ENCODE data around the gene ZNF45.

The ZNF45 gene

DNA sequence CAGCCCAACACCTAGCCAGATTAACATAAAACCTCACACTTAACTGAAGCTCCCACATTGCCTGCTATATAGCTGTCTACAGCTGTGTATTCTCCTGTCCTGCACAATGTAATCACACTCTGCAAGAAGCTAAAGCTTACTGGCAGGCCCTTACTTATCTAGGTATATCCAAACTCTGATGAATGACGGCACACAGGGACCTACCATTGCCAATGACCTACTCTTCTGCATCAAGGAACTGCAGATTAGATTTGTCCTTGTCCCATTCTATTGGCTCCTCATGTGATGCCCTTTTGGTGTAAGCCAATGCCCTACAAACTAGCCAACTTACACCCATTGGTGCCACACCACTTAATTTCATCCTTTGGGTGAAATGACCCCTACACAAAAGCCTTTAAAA, 26.4 kb downstream of the ZNF45 start:
- no peak for TF ChIP-seq EZH2phosphoT487 (IDR thresholded peaks at IDR 0.05; ENCODE audit: borderline replicate concordance)
- TF ChIP-seq, protein P1, sequence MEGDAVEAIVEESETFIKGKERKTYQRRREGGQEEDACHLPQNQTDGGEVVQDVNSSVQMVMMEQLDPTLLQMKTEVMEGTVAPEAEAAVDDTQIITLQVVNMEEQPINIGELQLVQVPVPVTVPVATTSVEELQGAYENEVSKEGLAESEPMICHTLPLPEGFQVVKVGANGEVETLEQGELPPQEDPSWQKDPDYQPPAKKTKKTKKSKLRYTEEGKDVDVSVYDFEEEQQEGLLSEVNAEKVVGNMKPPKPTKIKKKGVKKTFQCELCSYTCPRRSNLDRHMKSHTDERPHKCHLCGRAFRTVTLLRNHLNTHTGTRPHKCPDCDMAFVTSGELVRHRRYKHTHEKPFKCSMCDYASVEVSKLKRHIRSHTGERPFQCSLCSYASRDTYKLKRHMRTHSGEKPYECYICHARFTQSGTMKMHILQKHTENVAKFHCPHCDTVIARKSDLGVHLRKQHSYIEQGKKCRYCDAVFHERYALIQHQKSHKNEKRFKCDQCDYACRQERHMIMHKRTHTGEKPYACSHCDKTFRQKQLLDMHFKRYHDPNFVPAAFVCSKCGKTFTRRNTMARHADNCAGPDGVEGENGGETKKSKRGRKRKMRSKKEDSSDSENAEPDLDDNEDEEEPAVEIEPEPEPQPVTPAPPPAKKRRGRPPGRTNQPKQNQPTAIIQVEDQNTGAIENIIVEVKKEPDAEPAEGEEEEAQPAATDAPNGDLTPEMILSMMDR (conservative IDR thresholded peaks at IDR 0.05; ENCODE audit: low read length): no peak
- H3K79me2 ChIP-seq (ENCODE audit: insufficient read depth, low read length): no peaks in the 10 kb centered on the region
- H3K9me3 ChIP-seq (ENCODE audit: insufficient read depth, low read depth, low read length): peaks cover 7% of the 10 kb centered on the region; the same call in 1 of the 2 replicates
- H2AFZ ChIP-seq (ENCODE audit: low read length): no peak overlapping the region
- H3K9ac ChIP-seq (ENCODE audit: low read depth, low read length, poor library complexity, severe bottlenecking): no peak overlapping the region
- H4K20me1 ChIP-seq (ENCODE audit: insufficient read depth, low read length, poor library complexity, severe bottlenecking): no peaks in the 10 kb centered on the region
- H3K4me3 ChIP-seq (ENCODE audit: low read length, poor library complexity, severe bottlenecking): no peak overlapping the region
- H3K36me3 ChIP-seq (ENCODE audit: insufficient read depth, low read length): peaks cover 5% of the 10 kb centered on the region; the same call in 1 of the 2 replicates
- no peaks in the 10 kb centered on the region for H3K4me1 ChIP-seq (ENCODE audit: insufficient read depth, low read length, poor library complexity, severe bottlenecking)
- no peaks in the 10 kb centered on the region for H3F3A ChIP-seq (ENCODE audit: low read depth)
- H3K9me2 ChIP-seq (replicated peaks; ENCODE audit: low read depth, low read length): no peaks in the 10 kb centered on the region
- H3K4me2 ChIP-seq (ENCODE audit: low read depth, low read length, poor library complexity, severe bottlenecking): no peak overlapping the region
- no peaks in the 10 kb centered on the region for H3K27me3 ChIP-seq (ENCODE audit: insufficient read depth, low read length, poor library complexity, severe bottlenecking)

DNA sequence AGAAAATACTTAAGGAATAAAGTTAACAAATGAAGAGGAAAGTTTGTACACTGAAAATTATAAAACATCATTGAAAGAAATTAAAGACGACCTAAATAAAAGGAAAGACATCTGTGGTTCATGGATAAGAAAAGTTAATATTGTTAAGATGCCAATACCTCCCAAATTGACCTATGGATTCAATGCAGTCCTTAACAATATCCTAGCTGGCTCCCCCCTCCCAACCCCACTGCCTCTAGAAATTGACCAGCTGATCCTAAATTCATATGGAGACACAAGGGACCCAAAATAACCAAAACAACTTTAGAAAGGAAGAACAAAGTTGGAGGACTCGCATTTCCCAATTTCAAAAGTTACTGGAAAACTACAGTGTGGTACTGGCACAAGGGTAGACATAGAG, 28.3 kb downstream of the ZNF45 start:
- Histone ChIP-seq H3K9me2 (replicated peaks; ENCODE audit: low read depth, low read length) (no peaks in the 10 kb centered on the region), H3K9me3 (ENCODE audit: insufficient read depth, low read depth, low read length) (peaks cover 7% of the 10 kb centered on the region), H3K9ac (ENCODE audit: low read depth, low read length, poor library complexity, severe bottlenecking) (no peak overlapping the region), H3F3A (ENCODE audit: low read depth) (no peaks in the 10 kb centered on the region), H3K36me3 (ENCODE audit: insufficient read depth, low read length) (no peaks in the 10 kb centered on the region), H3K4me2 (ENCODE audit: low read depth, low read length, poor library complexity, severe bottlenecking) (no peak overlapping the region), H3K4me1 (ENCODE audit: insufficient read depth, low read length, poor library complexity, severe bottlenecking) (no peaks in the 10 kb centered on the region), H3K27me3 (ENCODE audit: insufficient read depth, low read length, poor library complexity, severe bottlenecking) (no peaks in the 10 kb centered on the region), H3K4me3 (ENCODE audit: low read length, poor library complexity, severe bottlenecking) (no peak overlapping the region), H2AFZ (ENCODE audit: low read length) (no peak overlapping the region), H3K79me2 (ENCODE audit: insufficient read depth, low read length) (no peaks in the 10 kb centered on the region), H4K20me1 (ENCODE audit: insufficient read depth, low read length, poor library complexity, severe bottlenecking) (no peaks in the 10 kb centered on the region)
- no peak for TF ChIP-seq EZH2phosphoT487 (IDR thresholded peaks at IDR 0.05; ENCODE audit: borderline replicate concordance)
- TF ChIP-seq, protein P1 (conservative IDR thresholded peaks at IDR 0.05; ENCODE audit: low read length): no peak

DNA sequence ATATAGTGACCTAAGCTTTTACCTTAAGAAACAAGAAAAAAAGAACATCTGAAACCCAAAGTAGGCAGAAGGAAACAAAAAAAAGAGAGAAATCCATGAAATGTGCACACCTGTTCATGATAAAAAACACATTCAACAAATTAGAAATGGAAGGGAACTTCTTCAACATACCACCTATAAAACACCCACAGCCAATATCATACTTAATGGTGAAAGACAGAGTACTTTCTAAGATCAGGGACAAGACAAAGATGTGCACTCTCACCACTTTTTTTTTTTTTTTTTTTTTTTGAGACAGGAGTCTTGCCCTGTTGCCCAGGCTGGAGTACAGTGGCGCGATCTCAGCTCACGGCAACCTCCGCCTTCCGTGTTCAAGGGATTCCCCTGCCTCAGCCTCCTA, 29.2 kb downstream of the ZNF45 start:
- Histone ChIP-seq H3K9me2 (replicated peaks; ENCODE audit: low read depth, low read length) (no peaks in the 10 kb centered on the region), H3K4me2 (ENCODE audit: low read depth, low read length, poor library complexity, severe bottlenecking) (no peak overlapping the region), H3K36me3 (ENCODE audit: insufficient read depth, low read length) (no peaks in the 10 kb centered on the region), H3K9me3 (ENCODE audit: insufficient read depth, low read depth, low read length) (peaks cover 7% of the 10 kb centered on the region), H3K79me2 (ENCODE audit: insufficient read depth, low read length) (no peaks in the 10 kb centered on the region), H3K9ac (ENCODE audit: low read depth, low read length, poor library complexity, severe bottlenecking) (no peak overlapping the region), H3K4me3 (ENCODE audit: low read length, poor library complexity, severe bottlenecking) (no peak overlapping the region), H3K4me1 (ENCODE audit: insufficient read depth, low read length, poor library complexity, severe bottlenecking) (no peaks in the 10 kb centered on the region), H3K27me3 (ENCODE audit: insufficient read depth, low read length, poor library complexity, severe bottlenecking) (no peaks in the 10 kb centered on the region), H4K20me1 (ENCODE audit: insufficient read depth, low read length, poor library complexity, severe bottlenecking) (no peaks in the 10 kb centered on the region), H3F3A (ENCODE audit: low read depth) (no peaks in the 10 kb centered on the region), H2AFZ (ENCODE audit: low read length) (no peak overlapping the region)
- TF ChIP-seq, protein P1 (conservative IDR thresholded peaks at IDR 0.05; ENCODE audit: low read length): no peak
- no peak for TF ChIP-seq EZH2phosphoT487 (IDR thresholded peaks at IDR 0.05; ENCODE audit: borderline replicate concordance)
